Gastrocnemius medialis (tissue), 4 donors: ENCODE data around the gene AGAP1.

Experiments used
- CTCF ChIP-seq, 5 experiments: fragments of 450-650 bp in 3 of 5; fragments of 200-600 bp in 2 of 5; sonication (generic) in 2 of 5; IDR thresholded peaks in 4 of 5; conservative IDR thresholded peaks in 1 of 5; 1 replicate in 4 of 5; 2 replicates in 1 of 5; pipeline ENCODE4 v1.5.1; 2016 to 2019; ENCODE audit warnings: antibody characterized with exemption in 5 of 5, mild to moderate bottlenecking in 3 of 5, moderate library complexity in 3 of 5
- POLR2A ChIP-seq, 2 donors: fragments of 450-650 bp; IDR thresholded peaks; one replicate each; pipeline ENCODE4 v1.6.1; 2017; ENCODE audit warnings: antibody characterized with exemption in 2 of 2, mild to moderate bottlenecking in 2 of 2, moderate library complexity in 2 of 2

DNA sequence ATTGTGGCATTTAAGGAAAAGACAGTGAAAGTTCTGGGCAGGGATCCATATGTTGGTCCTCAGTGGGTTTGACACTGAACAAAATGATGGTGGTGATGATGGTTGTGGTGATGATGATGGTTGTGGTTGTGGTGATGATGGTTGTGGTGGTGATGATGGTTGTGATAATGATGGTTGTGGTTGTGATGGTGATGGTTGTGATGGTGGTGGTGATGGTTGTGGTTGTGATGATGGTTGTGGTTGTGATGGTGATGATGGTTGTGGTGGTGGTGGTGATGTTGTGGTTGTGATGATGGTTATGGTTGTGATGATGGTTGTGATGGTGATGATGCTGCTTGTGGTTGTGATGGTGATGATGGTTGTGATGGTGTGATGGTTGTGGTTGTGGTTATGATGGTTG, 308.7 kb downstream of the AGAP1 start:
- TF ChIP-seq CTCF (IDR thresholded peaks at IDR 0.05 in 4 of 5, conservative IDR thresholded peaks at IDR 0.05 in 1 of 5) (no peak), POLR2A (IDR thresholded peaks at IDR 0.05) (no peak)
